Stimulated activated CD8-positive, alpha-beta memory T cell treated with anti-CD3 and anti-CD28 coated beads, Interleukin-12 subunit alpha, Interleukin-12 subunit beta, amount 100 ng/mL, for 4 hours (primary cell): ENCODE results near the gene BPIFA1.

ENCODE experiments used
- DNase-seq: peaks from one replicate; pipeline ENCODE4 v3.0.0-alpha.2; 2020; ENCODE audit warnings: low read depth

Gene BPIFA1

GRCh38 chr20:33277471-33278441, 42.0 kb downstream of the BPIFA1 start:
- DNase-seq = no peak

DNA sequence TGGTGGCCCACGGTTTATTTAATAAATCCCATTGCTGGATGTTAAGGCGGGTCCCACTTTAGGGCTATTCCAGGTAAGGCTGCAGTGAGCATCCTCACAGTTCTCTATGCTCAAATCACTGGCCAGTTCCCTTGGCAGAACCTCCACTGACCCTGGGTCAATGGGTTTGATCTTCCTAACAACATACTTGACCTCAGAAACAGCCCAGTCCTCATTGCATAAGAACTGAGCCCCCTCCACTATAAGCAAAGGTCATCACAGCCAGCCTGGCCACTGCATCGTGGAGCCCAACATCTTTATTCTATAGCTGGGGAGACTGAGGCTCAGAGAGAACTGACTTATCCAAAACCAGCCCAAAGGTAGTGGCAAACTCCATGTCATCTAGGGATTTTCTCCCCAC, 42.9 kb downstream of the BPIFA1 start:
- no peak for DNase-seq

DNA sequence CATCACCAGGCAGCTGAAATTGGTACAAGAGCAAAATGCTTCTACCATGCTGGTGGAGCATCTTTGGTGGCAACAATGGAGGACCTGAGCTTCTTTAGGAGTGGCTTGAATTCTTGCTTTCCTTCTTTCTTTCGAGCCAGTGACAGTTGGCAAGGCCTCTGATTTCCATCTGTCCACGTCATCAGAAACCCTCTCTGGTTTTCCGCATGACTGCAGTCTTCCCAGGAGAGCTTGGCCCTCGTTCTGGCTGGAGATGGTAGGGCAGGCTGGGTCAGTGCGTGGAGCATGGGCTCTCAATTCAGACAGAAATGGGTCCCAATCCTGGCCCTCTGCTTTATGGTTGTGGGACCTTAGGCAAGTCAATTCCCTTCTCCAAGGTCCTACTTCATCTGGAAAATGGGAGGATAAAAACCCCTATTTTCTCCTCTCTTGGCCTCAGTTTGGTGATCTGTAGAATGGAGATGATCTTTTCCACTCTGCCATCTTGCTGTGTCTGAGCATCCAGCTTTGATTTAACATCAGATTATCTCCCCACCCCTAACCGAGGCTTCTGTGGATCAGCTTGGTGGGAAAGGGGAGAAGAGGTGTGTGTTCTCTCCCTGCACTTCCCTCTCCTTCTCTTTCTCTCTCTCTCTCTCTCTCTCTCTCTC, 43.6 kb downstream of the BPIFA1 start:
- no peak for DNase-seq

GRCh38 chr20:33280000-33280680, 44.3 kb downstream of the BPIFA1 start:
- no peak for DNase-seq

- DNase-seq = no peak
Observed at GRCh38 chr20:33280775-33281174, 45.0 kb downstream of the BPIFA1 start.

DNA sequence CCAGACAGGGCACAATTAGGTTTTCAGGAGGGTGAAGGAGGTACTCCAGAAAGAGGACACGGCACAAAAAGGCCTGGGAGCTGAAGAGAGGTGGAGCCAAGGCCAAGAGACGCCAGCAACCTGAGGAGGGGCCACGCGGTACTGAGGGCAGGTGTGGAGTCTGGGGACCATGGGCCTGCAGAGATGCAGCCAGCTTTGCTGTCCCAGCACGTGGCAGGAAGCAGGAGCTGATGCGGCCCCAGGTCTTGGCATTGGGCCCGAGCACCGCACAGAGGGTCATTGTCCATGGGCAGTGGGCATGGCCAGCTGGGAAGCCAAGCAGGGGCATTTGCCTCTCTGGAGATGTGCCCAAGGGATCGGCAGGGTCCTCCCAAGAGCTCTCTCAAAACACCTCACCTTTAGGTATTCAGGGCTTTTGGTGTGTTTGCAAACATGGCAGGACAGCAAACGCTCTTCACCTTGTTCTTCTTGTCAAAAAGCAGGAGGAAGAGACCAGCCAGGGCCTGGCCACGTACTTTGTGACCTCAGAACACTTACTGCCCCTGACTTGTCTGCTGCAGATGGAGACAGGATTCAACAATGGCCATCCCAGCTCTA, 45.9 kb downstream of the BPIFA1 start:
- DNase-seq = no peak

GRCh38 chr20:33282196-33282934, 46.6 kb downstream of the BPIFA1 start:
- DNase-seq = no peak

- DNase-seq = no peak
Observed at GRCh38 chr20:33282991-33283555, 47.3 kb downstream of the BPIFA1 start, which contains the start of gene BPIFB1. BPIFB1 (plus strand) TSS chr20:33283214; CDS start chr20:33286074, 2,860 bp downstream.

DNA sequence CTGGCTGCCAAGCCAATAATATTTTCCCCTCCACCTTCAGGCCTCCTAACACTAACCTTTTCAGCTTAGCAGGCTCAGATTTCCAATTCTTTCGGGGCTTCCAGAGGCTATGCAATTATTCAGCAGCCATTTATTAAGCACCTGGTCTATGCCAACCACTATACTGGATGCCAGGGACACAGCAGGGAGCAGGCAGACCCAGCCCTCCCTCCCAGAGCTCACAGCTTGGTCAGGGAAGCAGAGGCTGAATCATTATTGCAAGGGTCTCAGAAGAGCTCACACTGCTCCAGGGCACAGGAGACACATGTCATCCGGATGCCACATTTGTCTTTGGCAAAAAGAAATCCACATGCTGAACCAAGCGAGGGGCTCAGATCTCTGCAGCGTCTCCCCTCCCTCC, 48.5 kb downstream of the BPIFA1 start:
- no peak for DNase-seq

- DNase-seq = no peak
Observed at GRCh38 chr20:33284937-33285336, 49.1 kb downstream of the BPIFA1 start.

DNA sequence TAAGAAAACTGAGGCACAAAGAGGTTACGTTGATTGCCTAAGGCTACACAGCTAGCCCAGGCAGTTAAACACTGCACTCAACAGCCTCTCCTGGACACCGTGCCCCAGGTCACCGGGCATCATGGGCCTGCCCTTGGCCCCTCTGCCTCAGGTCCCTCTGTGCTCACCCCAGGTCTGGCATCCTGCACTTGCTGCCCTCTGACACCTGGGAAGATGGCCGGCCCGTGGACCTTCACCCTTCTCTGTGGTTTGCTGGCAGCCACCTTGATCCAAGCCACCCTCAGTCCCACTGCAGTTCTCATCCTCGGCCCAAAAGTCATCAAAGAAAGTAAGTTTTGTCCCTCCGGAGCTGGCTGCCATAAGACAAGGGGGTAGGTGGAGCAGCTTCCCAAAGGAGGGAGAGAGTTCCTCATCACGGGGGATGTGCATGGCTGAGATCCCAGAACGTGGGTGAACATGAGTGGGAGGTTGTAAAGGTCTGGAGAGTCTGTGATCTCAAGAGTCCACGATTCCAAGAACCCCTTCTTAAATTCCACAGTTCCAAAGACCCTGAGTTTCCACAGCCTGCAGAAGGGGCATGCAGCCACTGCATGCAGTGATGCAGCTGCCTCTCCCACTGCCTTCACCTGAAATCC, 50.2 kb downstream of the BPIFA1 start:
- no peak for DNase-seq

DNA sequence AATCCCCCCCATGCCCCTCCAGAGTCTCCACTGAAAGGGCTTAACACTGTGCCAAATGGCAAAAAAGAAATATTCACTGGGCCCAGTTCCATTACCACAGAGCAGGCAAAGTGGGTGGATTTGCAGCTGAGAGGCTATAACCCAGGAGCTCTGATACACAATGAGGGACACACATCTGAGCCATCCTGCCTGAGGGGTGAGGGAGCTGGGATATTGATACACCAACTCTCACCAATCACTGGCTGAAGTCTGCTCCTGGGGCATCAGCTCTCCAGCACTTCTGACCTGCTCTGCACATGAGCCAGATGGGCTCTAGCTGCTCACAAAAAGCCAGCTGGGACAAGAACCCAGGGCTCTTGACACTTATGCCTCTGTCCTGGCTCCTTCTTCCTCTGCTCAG, 52.1 kb downstream of the BPIFA1 start:
- no peak for DNase-seq

DNA sequence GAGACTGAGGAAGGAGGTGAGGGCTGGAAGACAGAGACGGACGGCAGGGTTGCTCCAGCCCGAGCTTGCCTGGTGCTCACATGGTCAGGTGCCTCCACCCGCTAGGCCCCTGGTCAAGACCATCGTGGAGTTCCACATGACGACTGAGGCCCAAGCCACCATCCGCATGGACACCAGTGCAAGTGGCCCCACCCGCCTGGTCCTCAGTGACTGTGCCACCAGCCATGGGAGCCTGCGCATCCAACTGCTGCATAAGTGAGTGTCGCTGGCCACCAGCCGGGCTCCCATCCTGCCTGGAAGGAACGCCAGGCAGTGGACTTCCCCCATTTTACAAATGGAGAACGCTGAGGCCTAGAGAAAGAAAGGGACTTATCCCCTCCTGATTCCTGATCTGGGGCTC, 55.1 kb downstream of the BPIFA1 start:
- no peak for DNase-seq

GRCh38 chr20:33291416-33291815, 55.6 kb downstream of the BPIFA1 start:
- DNase-seq = no peak

DNA sequence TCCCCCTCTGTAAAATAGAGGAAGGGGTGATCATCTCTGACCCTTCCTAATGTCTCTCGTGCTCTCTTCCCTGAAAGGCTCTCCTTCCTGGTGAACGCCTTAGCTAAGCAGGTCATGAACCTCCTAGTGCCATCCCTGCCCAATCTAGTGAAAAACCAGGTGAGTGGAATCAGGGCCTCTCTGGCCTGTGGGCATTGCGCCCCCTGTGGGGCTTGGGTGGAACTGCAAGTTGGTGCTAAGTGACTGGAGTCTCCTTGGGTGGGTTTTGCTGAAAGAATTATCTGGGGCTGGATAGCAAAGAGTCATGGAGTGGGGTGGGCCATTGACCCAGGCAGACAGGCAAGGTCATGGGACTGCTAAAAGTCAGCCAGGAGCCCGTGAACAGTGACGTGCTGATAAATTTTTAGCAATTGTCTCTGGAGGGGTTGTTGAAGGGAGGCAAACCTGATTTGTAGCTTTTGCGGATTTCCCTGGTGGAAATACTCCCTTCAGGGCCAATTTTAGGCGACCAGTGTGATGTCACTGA, 56.1 kb downstream of the BPIFA1 start:
- DNase-seq = peak; percentile 25
